ENCODE data around the gene ALK.

ALK gene

GRCh38 chr2:29236074-29236473, 685.3 kb downstream of the ALK start:
- Histone ChIP-seq H3K36me3 (replicated peaks in 1 of 2; ENCODE audit: control insufficient read depth in 2 of 2, insufficient read depth in 2 of 2, low read length in 2 of 2) (peaks cover 0 to 12% of the 10 kb centered on the region in 2 donors), H2BK5ac (ENCODE audit: low read length) (no peak overlapping the region), H3K9me3 (replicated peaks in 1 of 2; ENCODE audit: control insufficient read depth in 2 of 2, insufficient read depth in 1 of 2, low read depth in 1 of 2, low read length in 2 of 2) (no peaks in the 10 kb centered on the region), H3K23ac (ENCODE audit: low read depth, low read length, poor library complexity) (no peak overlapping the region), H3K79me1 (ENCODE audit: low read depth, low read length) (no peaks in the 10 kb centered on the region), H3K14ac (ENCODE audit: low read length) (no peak overlapping the region), H3K18ac (ENCODE audit: low read length) (no peak overlapping the region), H3K27me3 (ENCODE audit: control insufficient read depth in 3 of 3, insufficient read depth in 3 of 3, low read depth in 1 of 3, low read length in 3 of 3) (no peaks in the 10 kb centered on the region), H3K4me2 (ENCODE audit: insufficient read depth, low read length, poor library complexity, severe bottlenecking) (no peak overlapping the region), H3K9ac (ENCODE audit: low read depth, low read length, poor library complexity) (no peak overlapping the region), H2AFZ (ENCODE audit: low read length) (no peak overlapping the region), H2BK15ac (ENCODE audit: low read length) (no peak overlapping the region), H3K27ac (replicated peaks; ENCODE audit: low read length) (no peak overlapping the region), H2BK12ac (ENCODE audit: low read length) (no peak overlapping the region), H2AK5ac (ENCODE audit: low read depth, low read length) (peak overlapping the region; percentile 51), H3K4ac (ENCODE audit: low read length) (no peak overlapping the region), H4K91ac (ENCODE audit: low read depth, low read length, poor library complexity) (no peak overlapping the region), H2BK120ac (ENCODE audit: low read depth, low read length) (no peak overlapping the region), H4K8ac (ENCODE audit: low read depth, low read length) (no peak overlapping the region), H3K4me3 (ENCODE audit: low read length in 2 of 2) (no peak overlapping the region), H3K4me1 (ENCODE audit: control insufficient read depth in 2 of 2, insufficient read depth in 1 of 2, low read depth in 1 of 2, low read length in 2 of 2) (peaks cover 0 to 3% of the 10 kb centered on the region in 2 donors)
- WGBS, 2 donors (ENCODE audit: extremely low coverage in 2 of 2, insufficient read length in 2 of 2, insufficient replicate concordance in 1 of 2): no CpG with 5 or more reads among the region's 6 CpGs
- no peak for DNase-seq (ENCODE audit: low spot score)

- Histone ChIP-seq H3K79me1 (ENCODE audit: low read depth, low read length) (no peaks in the 10 kb centered on the region), H3K23ac (ENCODE audit: low read depth, low read length, poor library complexity) (no peak overlapping the region), H3K9me3 (replicated peaks in 1 of 2; ENCODE audit: control insufficient read depth in 2 of 2, insufficient read depth in 1 of 2, low read depth in 1 of 2, low read length in 2 of 2) (no peaks in the 10 kb centered on the region), H3K14ac (ENCODE audit: low read length) (no peak overlapping the region), H3K27me3 (ENCODE audit: control insufficient read depth in 3 of 3, insufficient read depth in 3 of 3, low read depth in 1 of 3, low read length in 3 of 3) (no peaks in the 10 kb centered on the region), H3K9ac (ENCODE audit: low read depth, low read length, poor library complexity) (no peak overlapping the region), H3K18ac (ENCODE audit: low read length) (no peak overlapping the region), H2AK5ac (ENCODE audit: low read depth, low read length) (no peak overlapping the region), H3K4me2 (ENCODE audit: insufficient read depth, low read length, poor library complexity, severe bottlenecking) (no peak overlapping the region), H3K4ac (ENCODE audit: low read length) (no peak overlapping the region), H4K8ac (ENCODE audit: low read depth, low read length) (no peak overlapping the region), H3K36me3 (replicated peaks in 1 of 2; ENCODE audit: control insufficient read depth in 2 of 2, insufficient read depth in 2 of 2, low read length in 2 of 2) (peaks cover 0 to 15% of the 10 kb centered on the region in 2 donors), H3K27ac (replicated peaks; ENCODE audit: low read length) (no peak overlapping the region), H2BK12ac (ENCODE audit: low read length) (no peak overlapping the region), H2AFZ (ENCODE audit: low read length) (no peak overlapping the region), H3K4me1 (ENCODE audit: control insufficient read depth in 2 of 2, insufficient read depth in 1 of 2, low read depth in 1 of 2, low read length in 2 of 2) (peaks cover 0 to 3% of the 10 kb centered on the region in 2 donors), H2BK15ac (ENCODE audit: low read length) (no peak overlapping the region), H2BK5ac (ENCODE audit: low read length) (no peak overlapping the region), H4K91ac (ENCODE audit: low read depth, low read length, poor library complexity) (no peak overlapping the region), H3K4me3 (ENCODE audit: low read length in 2 of 2) (no peak overlapping the region), H2BK120ac (ENCODE audit: low read depth, low read length) (no peak overlapping the region)
- no peak for DNase-seq (ENCODE audit: low spot score)
- WGBS, 2 donors (ENCODE audit: extremely low coverage in 2 of 2, insufficient read length in 2 of 2, insufficient replicate concordance in 1 of 2): 100% methylated on average over 1 of the region's 3 CpGs; no CpG with 5 or more reads in 1 of the 2 donors
These were observed 686.0 kb downstream of the ALK start for GRCh38 chr2:29235411-29235810.

GRCh38 chr2:29233428-29233827, 688.0 kb downstream of the ALK start:
- Histone ChIP-seq H2BK120ac (ENCODE audit: low read depth, low read length) (no peak overlapping the region), H3K4me3 (ENCODE audit: low read length in 2 of 2) (no peak overlapping the region), H2BK15ac (ENCODE audit: low read length) (no peak overlapping the region), H3K9me3 (replicated peaks in 1 of 2; ENCODE audit: control insufficient read depth in 2 of 2, insufficient read depth in 1 of 2, low read depth in 1 of 2, low read length in 2 of 2) (no peaks in the 10 kb centered on the region), H3K79me1 (ENCODE audit: low read depth, low read length) (no peaks in the 10 kb centered on the region), H3K23ac (ENCODE audit: low read depth, low read length, poor library complexity) (no peak overlapping the region), H3K27ac (replicated peaks; ENCODE audit: low read length) (no peak overlapping the region), H4K8ac (ENCODE audit: low read depth, low read length) (no peak overlapping the region), H2BK5ac (ENCODE audit: low read length) (no peak overlapping the region), H2BK12ac (ENCODE audit: low read length) (no peak overlapping the region), H4K91ac (ENCODE audit: low read depth, low read length, poor library complexity) (no peak overlapping the region), H3K18ac (ENCODE audit: low read length) (no peak overlapping the region), H3K27me3 (ENCODE audit: control insufficient read depth in 3 of 3, insufficient read depth in 3 of 3, low read depth in 1 of 3, low read length in 3 of 3) (no peaks in the 10 kb centered on the region), H2AFZ (ENCODE audit: low read length) (no peak overlapping the region), H3K9ac (ENCODE audit: low read depth, low read length, poor library complexity) (no peak overlapping the region), H3K36me3 (replicated peaks in 1 of 2; ENCODE audit: control insufficient read depth in 2 of 2, insufficient read depth in 2 of 2, low read length in 2 of 2) (peaks cover 0 to 17% of the 10 kb centered on the region in 2 donors), H3K14ac (ENCODE audit: low read length) (no peak overlapping the region), H3K4me2 (ENCODE audit: insufficient read depth, low read length, poor library complexity, severe bottlenecking) (no peak overlapping the region), H3K4ac (ENCODE audit: low read length) (no peak overlapping the region), H3K4me1 (ENCODE audit: control insufficient read depth in 2 of 2, insufficient read depth in 1 of 2, low read depth in 1 of 2, low read length in 2 of 2) (peaks cover 0 to 3% of the 10 kb centered on the region in 2 donors), H2AK5ac (ENCODE audit: low read depth, low read length) (no peak overlapping the region)
- WGBS, 2 donors (ENCODE audit: extremely low coverage in 2 of 2, insufficient read length in 2 of 2, insufficient replicate concordance in 1 of 2): no CpG with 5 or more reads among the region's 6 CpGs
- DNase-seq (ENCODE audit: low spot score): no peak

- no peak overlapping the region for H4K91ac ChIP-seq (ENCODE audit: low read depth, low read length, poor library complexity)
- no peak overlapping the region for H2BK15ac ChIP-seq (ENCODE audit: low read length)
- H3K27me3 ChIP-seq (ENCODE audit: control insufficient read depth in 3 of 3, insufficient read depth in 3 of 3, low read depth in 1 of 3, low read length in 3 of 3): no peaks in the 10 kb centered on the region
- no peak for DNase-seq (ENCODE audit: low spot score)
- peaks cover 0 to 17% of the 10 kb centered on the region in 2 donors for H3K36me3 ChIP-seq (replicated peaks in 1 of 2; ENCODE audit: control insufficient read depth in 2 of 2, insufficient read depth in 2 of 2, low read length in 2 of 2)
- WGBS, 2 donors (ENCODE audit: extremely low coverage in 2 of 2, insufficient read length in 2 of 2, insufficient replicate concordance in 1 of 2): no CpG with 5 or more reads among the region's 14 CpGs
- H3K14ac ChIP-seq (ENCODE audit: low read length): no peak overlapping the region
- no peaks in the 10 kb centered on the region for H3K79me1 ChIP-seq (ENCODE audit: low read depth, low read length)
- H3K4ac ChIP-seq (ENCODE audit: low read length): no peak overlapping the region
- H4K8ac ChIP-seq (ENCODE audit: low read depth, low read length): no peak overlapping the region
- H2BK120ac ChIP-seq (ENCODE audit: low read depth, low read length): no peak overlapping the region
- no peak overlapping the region for H2BK12ac ChIP-seq (ENCODE audit: low read length)
- H3K4me2 ChIP-seq (ENCODE audit: insufficient read depth, low read length, poor library complexity, severe bottlenecking): no peak overlapping the region
- H3K9me3 ChIP-seq (replicated peaks in 1 of 2; ENCODE audit: control insufficient read depth in 2 of 2, insufficient read depth in 1 of 2, low read depth in 1 of 2, low read length in 2 of 2): no peaks in the 10 kb centered on the region
- no peak overlapping the region for H3K27ac ChIP-seq (replicated peaks; ENCODE audit: low read length)
- no peak overlapping the region for H3K9ac ChIP-seq (ENCODE audit: low read depth, low read length, poor library complexity)
- no peak overlapping the region for H2AFZ ChIP-seq (ENCODE audit: low read length)
- H3K4me3 ChIP-seq (ENCODE audit: low read length in 2 of 2): no peak overlapping the region
- no peak overlapping the region for H2BK5ac ChIP-seq (ENCODE audit: low read length)
- H3K4me1 ChIP-seq (ENCODE audit: control insufficient read depth in 2 of 2, insufficient read depth in 1 of 2, low read depth in 1 of 2, low read length in 2 of 2): peaks cover 0 to 3% of the 10 kb centered on the region in 2 donors
- H3K18ac ChIP-seq (ENCODE audit: low read length): no peak overlapping the region
- no peak overlapping the region for H2AK5ac ChIP-seq (ENCODE audit: low read depth, low read length)
- no peak overlapping the region for H3K23ac ChIP-seq (ENCODE audit: low read depth, low read length, poor library complexity)
These were observed 689.3 kb downstream of the ALK start for GRCh38 chr2:29232041-29232440.

All from neuronal stem cell (in vitro differentiated cells).